ENCODE measurements around the gene CD8B.
"Not testable (repeated sequence)": the region's sequence is repeated elsewhere in the genome, so short reads cannot be mapped to it uniquely, and the experiment has no call there.

Gene CD8B

DNA sequence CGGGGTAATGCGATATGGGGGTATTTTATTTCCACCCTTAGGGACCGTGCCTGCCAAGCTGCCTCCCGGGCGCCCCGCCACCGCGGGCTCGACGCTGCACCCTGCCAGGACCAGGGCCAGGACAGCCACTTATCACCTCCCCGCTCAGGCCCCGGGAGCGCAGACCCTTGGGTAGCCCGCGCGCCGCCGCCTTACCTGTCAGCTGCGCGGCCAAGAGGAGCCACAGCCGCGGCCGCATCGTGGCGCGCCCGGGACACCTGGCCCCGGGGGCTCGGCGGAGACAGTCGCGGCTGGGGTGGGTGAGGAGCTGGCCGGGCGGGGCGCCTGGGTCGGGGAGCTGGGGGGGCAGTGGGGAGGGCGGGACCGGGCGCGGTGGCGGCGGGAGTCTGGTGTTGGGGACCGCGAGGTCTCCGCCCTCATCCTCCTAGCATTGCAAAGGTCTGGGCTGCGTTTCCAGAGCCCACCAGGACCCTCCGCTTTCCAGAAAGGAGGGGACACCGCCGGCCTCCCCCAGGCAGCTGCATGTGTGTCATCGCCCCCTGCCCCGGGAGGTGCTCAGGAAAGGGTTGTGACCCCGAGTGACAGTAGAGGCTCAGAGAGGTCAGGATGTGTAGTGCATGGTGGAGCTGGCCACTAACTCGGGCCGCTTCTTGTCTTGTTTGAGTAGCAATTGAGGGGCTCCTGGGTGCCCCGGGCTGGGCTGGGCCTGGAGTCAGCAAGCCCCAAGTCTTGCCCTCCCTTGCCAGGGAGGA lies at the start of gene CD8B:
Gene CD8B (minus strand): TSS at position 259 of the 752 bp plus-strand sequence. CDS start 21 bp downstream, at position 238.
- DNase-seq: not testable (repeated sequence)

DNA sequence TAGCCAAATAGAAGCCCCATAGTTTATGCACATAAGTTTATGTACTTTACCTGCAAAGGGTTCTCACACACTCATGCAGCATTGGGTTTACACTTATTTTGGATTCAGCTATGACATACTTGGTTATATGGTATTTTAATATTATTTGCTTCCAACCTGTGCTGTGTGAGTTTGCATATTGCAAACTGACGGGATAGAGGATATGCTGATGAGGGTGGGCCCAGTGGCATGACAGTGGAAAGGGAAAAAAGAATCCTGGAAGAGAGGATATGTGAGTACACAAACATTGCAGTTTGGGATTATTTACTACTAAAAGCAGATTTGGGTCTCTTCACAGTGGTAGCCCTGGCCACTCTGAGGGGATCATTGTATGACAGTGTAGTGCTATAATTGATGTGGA lies 44.2 kb upstream of the CD8B start:
- not testable (repeated sequence) for DNase-seq

DNA sequence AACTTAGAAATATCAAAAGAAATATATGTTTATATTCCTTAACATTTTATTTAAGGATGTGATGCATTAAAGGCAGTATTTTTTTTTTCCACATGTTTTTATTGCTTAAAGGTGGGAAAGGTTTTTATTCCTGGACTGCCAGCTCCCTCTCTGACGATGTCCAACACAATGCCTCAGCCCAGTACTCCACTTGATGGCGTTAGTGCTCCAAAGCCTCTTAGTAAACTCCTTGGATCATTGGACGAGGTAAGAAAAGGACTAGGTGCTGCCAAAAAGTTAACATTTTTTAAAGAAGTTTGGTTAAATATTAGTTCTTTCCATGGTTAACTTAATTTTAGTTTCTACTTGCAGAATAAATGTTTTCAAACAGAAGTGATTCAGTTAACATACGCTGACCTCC lies 39.0 kb upstream of the CD8B start:
- not testable (repeated sequence) for DNase-seq

DNA sequence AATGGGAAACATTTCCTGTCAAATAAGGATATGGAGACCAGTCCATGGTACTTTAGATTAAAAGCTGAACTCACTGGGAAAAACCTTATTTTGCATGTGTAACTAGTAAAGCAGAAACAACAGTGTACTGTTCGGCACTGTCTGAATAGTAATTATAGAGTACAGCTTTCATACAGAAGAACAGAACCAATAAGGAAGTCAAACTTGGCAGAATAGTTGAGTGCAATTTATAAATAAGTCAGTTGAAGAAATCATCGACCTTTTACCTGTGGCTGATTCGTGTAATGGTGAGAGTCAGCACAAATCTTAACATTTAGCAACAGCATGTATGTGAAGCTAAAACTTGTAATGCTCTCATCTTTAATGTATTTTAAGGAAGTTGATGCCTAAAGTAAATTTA lies 24.3 kb upstream of the CD8B start:
- not testable (repeated sequence) for DNase-seq

DNA sequence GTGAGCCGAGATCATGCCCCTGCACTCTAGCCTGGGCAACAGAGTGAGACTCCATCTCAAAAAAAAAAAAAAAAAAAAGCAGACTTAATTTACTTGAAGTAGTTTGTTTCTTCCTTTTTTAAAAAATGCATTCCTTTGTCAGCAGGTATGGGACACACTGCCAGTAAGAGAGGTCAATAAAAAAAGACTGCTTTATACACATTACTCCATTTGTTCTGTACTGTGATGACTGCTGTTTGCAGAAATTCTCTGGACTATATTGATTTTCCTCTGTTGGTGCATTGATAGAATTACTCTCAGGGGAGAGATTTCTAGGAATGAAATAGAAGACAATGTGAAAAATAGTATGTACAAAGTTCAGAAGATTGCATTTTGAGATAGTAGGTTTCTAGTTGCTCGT lies 21.2 kb upstream of the CD8B start:
- not testable (repeated sequence) for DNase-seq

DNA sequence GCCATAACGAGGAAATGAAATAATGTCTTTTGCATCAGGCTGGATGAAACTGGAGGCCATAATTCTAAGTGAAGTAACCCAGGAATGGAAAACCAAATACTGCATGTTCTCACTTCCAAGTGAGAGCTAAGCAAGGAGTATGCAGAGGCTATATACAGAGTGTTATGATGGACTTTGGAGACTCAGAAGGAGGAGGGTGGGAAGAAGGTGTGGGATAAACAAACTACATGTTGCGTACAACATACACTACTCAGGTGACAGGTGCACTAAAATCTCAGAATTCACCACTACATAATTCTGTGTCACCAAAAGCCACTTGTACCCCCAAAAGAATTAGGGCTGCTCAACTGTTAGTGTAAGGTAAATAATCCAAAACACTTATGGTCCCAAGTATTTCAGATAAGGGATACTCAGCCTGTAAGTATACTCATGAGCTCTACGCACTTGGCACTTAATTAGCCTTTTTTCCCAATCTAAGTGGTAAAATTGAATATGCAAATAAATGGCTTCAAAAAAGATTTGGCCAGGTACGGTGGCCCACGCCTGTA lies 20.5 kb upstream of the CD8B start:
- DNase-seq: not testable (repeated sequence)

DNA sequence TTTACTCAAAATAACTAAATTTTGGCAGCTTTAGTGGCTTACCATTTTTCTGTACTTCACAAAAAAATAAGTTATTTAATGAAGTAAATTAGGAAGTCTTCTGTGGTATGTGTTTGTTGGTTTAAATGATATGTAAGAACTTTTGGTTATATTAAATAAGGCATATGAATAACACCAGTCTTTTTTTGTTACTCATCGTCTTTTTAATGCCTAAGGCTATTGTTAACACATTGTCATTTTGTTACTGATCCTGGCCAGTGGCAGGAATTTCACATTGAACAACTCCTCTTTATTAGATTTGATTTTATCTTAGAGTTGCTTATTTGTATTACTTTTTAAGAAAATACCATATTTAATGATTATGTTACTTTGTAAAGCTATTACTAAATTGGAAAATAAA lies 17.3 kb upstream of the CD8B start:
- DNase-seq: not testable (repeated sequence)

DNA sequence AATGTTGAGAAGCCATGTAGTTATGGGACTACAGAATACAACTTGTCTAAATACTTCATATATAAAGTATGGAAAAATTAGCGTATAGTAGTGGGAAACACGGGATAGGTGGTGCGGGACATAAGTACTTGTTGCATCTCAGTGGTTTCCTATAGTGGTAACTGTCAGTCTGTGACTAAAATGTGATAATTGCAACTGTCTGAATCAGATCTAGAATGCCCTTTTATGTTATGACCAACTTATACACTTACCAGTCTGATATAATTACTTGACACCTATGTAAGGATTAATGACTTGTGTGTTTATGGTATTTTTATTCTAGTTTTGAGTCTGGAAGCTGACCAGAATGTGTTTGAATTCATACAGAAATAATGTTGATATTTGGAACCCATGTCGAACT lies 9.3 kb upstream of the CD8B start:
- not testable (repeated sequence) for DNase-seq

DNA sequence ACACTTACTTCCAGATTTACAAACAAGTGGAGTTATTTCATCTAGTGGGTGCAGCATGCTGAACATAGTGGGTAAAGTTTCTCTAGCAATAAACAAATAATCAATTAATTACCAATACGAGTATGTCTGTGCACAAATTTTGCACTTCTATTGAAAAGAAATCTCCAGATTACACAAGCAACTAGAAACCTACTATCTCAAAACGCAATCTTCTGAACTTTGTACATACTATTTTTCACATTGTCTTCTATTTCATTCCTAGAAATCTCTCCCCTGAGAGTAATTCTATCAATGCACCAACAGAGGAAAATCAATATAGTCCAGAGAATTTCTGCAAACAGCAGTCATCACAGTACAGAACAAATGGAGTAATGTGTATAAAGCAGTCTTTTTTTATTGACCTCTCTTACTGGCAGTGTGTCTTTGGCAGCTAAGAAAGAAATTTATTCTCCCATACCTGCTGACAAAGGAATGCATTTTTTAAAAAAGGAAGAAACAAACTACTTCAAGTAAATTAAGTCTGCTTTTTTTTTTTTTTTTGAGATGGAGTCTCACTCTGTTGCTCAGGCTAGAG lies 7.3 kb upstream of the CD8B start:
- DNase-seq: not testable (repeated sequence)

DNA sequence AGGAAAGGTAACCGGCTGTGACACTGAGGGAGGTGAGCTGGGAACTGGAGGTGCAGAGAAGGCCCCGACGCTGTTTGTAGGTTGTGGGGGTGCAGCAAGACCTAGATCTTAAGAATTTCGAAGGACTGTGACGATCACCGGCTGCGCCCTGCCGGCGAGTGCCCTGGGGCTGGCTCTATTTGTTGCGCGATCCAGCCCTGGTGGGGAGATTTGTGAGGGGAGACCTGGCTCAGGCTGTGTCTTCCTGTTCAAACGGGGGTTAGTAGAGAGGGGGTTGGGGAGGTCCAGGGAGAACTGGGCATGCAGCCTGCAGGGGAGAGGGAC lies 656 bp upstream of the CD8B start:
- DNase-seq: not testable (repeated sequence)

DNA sequence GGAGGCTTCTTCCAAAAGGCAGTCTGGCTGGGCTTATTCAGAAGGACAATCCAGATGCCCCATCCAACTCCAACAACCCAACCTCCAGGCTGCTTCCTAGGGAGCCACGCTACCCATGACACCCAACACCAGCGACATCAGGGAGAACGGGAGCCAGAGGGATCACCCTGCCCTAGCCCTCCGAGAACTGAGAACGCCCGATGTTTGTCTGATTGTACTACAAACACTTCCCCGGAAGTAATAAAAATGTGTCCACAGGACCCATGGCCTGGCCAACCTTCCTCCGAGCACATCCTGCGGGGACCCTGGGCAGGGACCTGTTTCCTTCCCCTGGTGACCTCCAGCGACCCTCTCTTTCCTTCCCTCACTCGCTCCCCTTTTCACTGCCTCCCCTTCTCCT lies 511 bp downstream of the CD8B start:
- not testable (repeated sequence) for DNase-seq

DNA sequence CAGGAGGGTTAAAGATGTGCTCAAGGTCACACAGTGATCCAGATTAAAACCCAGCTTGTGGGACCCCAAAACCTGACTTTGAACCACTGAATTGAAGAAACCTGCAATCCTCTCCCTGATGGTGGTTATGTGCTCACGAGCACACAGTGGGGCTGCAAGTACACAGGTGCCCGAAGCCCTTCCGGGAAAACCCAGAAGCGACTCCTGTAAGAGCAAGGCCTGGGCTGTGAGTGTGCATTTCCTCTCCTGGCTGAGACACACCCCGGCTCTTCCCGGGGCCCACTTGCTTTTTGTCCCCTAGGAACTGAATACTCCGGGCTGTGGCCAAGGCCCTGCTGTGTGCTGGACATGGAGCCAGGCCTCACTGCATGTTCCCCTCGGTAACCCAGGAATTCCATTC lies 1.1 kb downstream of the CD8B start:
- not testable (repeated sequence) for DNase-seq

DNA sequence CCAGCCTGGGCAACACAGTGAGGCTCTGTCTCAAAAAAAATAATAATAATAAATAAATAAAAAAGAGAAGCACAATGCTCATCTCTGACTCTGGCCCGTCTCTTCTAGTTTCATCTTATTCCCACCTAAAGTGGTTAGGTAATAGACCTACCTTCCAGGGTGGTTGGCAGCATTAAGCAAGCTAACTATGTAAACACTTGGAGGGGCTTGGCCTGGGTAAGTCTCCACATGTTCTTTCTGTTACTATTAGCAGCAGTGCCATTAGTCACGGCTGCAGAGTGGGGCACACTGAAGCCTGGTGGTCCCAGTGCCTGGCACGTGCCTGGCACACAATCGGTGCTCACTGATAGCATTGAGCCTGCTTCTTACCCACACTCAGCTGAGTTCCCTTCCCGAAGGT lies 4.0 kb downstream of the CD8B start:
- not testable (repeated sequence) for DNase-seq

DNA sequence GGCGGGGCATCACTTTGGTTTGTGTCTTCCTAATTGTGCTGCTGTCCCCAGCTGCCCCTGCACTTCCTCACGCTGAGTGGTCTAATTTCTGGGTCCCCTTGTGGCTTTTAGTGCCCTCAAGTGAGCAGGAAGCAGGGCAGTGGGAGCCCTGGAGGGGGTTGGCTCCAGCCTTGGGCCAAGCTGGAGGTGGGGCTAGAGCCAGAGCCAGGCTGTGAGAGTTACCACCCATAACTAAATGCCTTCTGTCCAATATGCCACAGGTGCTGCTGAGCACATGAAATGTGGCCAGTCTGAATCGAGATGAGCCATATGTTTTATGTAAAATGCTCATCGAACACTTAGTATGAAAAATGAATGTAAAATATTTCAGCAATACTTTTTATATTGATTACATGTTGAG lies 5.2 kb downstream of the CD8B start:
- not testable (repeated sequence) for DNase-seq

DNA sequence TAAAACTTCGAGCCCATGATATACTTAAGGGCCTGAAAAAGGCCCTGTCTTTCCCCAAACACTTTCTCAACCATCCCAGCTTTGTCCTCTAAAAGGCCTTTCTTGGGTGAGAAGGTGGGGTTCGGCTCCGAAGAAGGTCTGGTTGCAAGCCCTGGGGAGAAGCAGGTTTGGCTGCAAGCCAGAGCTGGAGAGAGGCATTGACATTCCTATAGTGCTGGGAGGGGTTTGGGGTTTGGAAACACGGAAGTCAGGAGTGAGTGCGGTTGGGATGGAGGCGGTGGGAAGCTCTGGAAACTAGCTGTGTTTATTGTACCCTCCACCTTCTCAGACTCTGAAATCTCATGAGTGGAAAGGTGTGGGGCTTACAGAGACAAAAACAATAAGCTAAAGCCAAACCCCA lies 5.7 kb downstream of the CD8B start:
- DNase-seq: not testable (repeated sequence)

DNA sequence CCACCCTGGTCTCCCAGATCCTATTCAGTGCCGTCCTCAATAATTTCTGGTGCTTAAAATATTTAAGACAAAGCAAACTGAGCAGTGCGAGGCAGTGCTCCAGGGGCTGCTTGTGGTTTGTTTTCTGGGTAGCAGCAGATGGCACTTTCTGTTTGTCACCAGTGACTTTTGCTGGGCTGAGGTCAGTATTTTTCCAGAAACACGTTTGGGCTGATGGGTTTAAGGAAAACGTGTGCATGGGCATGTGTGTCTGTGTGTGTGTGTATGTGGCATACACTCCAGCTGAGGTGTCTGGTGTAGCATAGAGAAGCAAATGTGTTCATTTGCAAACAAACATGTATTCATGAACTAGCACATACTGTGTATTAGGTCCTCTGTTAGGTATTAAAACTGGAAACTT lies 10.1 kb downstream of the CD8B start:
- not testable (repeated sequence) for DNase-seq

DNA sequence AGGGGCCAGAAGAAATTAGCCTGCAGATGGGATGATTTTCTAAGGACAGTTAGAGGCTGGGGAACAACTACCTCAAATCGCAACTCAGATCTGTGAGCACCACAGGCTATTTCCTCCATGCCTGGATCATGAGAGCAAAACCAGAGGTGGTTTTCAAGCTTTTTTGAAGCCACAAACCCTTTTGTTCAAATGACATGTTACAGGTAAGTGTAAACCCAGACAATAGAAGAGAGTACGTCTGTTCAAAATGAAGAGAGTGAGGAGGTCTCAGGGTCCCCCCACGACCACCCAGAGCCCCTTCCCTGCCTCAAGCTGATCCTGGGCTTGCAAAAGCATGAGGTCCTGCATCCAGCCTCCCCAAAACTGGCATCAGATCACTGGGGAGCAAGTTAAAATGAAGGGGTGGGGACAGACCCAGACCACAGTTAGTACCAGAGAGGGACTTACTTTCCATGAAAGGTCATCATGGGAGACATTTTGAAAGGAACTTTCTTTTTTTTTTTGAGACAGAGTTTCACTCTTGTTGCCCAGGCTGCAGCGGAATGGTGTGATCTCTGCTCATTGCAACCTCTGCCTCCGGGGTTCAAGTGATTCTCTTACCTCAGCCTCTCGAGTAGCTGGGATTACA lies 19.0 kb downstream of the CD8B start:
- not testable (repeated sequence) for DNase-seq

DNA sequence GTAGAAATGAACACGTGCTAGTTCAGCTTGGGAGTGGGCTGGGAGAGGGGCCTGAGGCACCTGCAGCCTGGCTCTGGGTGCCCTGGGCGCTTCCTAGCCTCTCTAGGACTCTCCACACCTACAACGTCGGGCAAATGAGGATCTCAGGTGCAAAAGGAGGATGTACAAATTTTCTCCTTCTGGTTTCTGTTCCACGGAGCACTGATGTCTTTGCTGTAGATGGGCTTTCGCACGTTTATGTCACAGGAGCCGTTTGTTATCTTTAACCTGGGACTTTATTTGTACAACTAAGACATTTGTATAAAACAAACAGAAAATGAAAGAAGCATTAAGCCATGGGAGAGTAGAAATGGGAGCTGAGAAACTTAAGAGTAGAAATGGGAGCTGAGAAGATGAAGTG lies 20.4 kb downstream of the CD8B start:
- not testable (repeated sequence) for DNase-seq

DNA sequence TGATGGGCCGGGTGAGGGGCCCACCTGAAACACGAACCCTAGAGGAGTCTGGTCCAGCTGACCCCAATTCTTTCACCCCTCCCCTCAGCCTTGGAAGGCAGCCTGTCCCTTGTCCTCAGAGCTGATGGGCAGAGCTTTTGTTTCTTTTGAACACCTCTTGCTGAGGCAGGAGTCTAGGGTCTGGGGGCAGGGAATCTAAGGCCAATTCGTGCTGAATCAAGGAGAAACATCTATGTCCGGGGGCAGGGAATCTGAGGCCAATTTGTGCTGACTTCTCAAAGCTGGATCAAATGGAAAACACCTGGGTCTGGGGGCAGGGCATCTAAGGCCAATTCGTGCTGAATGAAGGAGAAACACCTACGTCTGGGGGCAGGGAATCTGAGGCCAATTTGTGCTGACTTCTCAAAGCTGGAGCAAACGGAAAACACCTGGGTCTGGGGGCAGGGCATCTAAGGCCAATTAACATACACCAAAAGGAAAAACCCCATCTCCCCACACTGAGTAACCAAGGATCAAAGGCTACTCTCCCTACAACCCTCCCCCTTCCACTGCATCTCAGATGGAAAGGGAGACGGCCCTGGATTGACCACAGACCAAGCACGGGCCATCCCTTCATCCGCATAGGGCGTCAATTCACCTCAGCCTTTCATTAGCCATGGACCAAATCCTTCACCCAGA lies 21.7 kb downstream of the CD8B start:
- DNase-seq: not testable (repeated sequence)

DNA sequence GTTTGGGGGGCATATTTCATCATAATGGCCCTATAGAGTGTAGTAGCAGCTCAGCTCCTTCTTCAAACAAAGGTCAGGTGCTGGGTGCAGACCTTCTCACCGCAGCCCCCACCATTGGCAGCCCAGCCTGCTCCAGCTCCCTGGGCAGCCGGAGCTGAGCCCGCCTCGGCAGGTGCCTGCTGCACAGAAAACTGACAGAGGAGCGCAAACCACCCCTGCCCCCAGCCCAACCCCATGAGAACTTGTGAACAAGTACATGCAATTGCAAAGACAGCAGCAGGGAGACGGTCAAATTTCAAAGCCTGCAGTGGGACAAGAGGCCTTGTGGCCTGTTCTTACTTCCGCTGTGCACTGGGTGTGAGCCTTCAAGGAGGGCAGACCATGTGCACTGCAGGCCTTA lies 22.2 kb downstream of the CD8B start:
- not testable (repeated sequence) for DNase-seq

DNA sequence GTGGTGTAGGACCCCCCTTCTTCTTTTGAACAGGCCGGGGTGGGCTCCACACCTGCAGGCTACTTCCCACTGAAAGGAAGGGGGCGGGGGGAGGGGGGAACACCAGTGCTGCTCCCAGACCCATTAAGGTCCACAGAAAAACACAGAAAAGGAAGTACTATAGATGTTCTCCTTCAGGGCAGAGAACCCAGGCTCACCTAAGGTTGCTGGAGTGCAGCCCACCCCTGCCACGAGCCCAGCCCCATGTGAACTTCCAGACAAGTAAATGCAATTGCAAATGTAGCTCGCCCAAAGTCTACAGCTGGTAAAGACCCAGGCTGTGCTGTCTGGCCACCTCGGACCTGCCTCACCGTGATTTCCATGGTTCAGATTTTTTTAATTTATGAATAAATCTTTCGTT lies 24.0 kb downstream of the CD8B start:
- DNase-seq: not testable (repeated sequence)

DNA sequence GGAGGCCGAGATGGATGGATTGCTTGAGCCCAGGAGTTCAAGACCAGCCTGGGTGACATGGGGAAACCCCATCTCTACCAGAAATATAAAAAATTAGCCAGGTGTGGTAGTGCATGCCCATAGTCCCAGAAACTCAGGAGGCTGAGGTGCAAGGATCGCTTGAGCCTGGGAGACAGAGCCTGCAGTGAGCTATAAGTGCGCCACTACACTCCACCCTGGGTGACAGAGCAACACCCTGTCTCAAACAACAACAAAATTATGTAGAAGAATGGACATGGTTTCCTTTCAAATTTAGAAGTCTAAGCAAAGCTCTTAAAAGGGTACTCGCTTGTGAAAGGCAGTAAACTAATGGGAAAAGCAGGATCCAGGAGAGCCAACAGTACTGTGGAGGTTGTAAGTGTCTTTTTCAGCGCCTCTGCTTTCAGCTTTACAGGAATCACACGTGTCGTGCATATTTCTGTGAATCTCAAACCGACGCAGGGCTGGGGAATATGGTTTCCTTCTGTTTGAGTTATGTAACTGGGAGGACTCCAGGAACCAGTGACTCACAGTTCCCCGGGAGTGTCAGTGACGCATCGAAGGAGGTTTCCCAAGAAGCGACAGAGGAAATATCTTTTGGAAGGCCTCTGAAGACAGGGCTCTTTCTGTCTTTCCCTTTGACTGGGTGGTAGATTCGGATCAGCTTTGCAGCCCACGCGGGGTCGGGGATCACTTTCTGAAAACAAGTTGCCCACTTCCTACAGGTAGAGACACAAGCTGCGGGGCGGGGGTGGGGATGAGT lies 24.6 kb downstream of the CD8B start:
- DNase-seq: not testable (repeated sequence)

DNA sequence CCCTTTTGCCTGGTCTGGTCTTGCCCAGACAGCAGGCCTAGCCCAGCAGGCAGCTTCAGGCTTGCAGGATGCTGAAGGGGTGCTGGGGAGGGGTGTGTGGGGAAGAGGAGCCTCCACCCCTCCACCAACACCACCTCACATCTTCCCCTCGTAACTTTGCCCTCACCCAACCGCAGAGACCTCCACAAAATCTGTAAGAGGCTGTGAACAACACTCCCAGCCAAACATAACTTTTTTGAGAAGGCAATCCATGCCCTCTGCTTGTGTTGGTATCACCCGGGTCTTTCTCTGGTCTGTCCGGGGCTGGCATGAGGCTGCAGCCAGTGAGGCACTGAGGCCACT lies 26.2 kb downstream of the CD8B start:
- DNase-seq: not testable (repeated sequence)

Measured in NCI-H2029 (cell line).